ENCODE results near the gene METTL13.

- no peak for TF ChIP-seq CTCF (IDR thresholded peaks at IDR 0.05; ENCODE audit: low read depth, low read length, poor library complexity, severe bottlenecking)
- TF ChIP-seq EZH2phosphoT487 (IDR thresholded peaks at IDR 0.05; ENCODE audit: borderline replicate concordance, low read length), result no peak
These were observed 41.8 kb upstream of the METTL13 start for GRCh38 chr1:171739656-171740055.
